ENCODE results near the gene TIAL1.
A peak's percentile ranks its signal among the peaks of the same experiment; 100 is the strongest.
"Not testable (repeated sequence)": the region's sequence is repeated elsewhere in the genome, so short reads cannot be mapped to it uniquely, and the experiment has no call there.

Gene TIAL1

GRCh38 chr10:119596537-119597404 lies at the start of gene TIAL1:
Gene TIAL1 (minus strand): TSS chr10:119596964. CDS start chr10:119596465, 499 bp downstream.
- peak; percentile 77 for DNase-seq

GRCh38 chr10:119644994-119645393 lies 48.2 kb upstream of the TIAL1 start:
- no peak for DNase-seq

GRCh38 chr10:119644205-119644814 lies 47.5 kb upstream of the TIAL1 start:
- DNase-seq: no peak

GRCh38 chr10:119643306-119644204 lies 46.8 kb upstream of the TIAL1 start:
- DNase-seq: no peak

GRCh38 chr10:119642556-119643111 lies 45.9 kb upstream of the TIAL1 start:
- no peak for DNase-seq

- no peak for DNase-seq
Measured at GRCh38 chr10:119640875-119641526, 44.2 kb upstream of the TIAL1 start.

GRCh38 chr10:119640384-119640783 lies 43.6 kb upstream of the TIAL1 start:
- no peak for DNase-seq

GRCh38 chr10:119638982-119639381 lies 42.2 kb upstream of the TIAL1 start:
- no peak for DNase-seq

- no peak for DNase-seq
Measured at GRCh38 chr10:119637631-119638030, 40.9 kb upstream of the TIAL1 start.

GRCh38 chr10:119634219-119634544 lies 37.4 kb upstream of the TIAL1 start:
- DNase-seq: no peak

- no peak for DNase-seq
Measured at GRCh38 chr10:119633538-119634218, 36.9 kb upstream of the TIAL1 start.

GRCh38 chr10:119630300-119630699 lies 33.5 kb upstream of the TIAL1 start:
- DNase-seq: no peak

- no peak for DNase-seq
Measured at GRCh38 chr10:119625570-119626280, 29.0 kb upstream of the TIAL1 start.

GRCh38 chr10:119621078-119621384 lies 24.3 kb upstream of the TIAL1 start:
- DNase-seq: no peak

GRCh38 chr10:119620241-119621077 lies 23.7 kb upstream of the TIAL1 start:
- DNase-seq: no peak

- not testable (repeated sequence) for DNase-seq
Measured at GRCh38 chr10:119619811-119620210, 23.0 kb upstream of the TIAL1 start.

- DNase-seq: no peak
Measured at GRCh38 chr10:119619215-119619614, 22.5 kb upstream of the TIAL1 start.

- no peak for DNase-seq
Measured at GRCh38 chr10:119616882-119617570, 20.3 kb upstream of the TIAL1 start.

- DNase-seq: no peak
Measured at GRCh38 chr10:119614686-119615085, 17.9 kb upstream of the TIAL1 start.

- no peak for DNase-seq
Measured at GRCh38 chr10:119613741-119614140, 17.0 kb upstream of the TIAL1 start.
